ENCODE results near the gene ST6GALNAC2.

Gene ST6GALNAC2

DNA sequence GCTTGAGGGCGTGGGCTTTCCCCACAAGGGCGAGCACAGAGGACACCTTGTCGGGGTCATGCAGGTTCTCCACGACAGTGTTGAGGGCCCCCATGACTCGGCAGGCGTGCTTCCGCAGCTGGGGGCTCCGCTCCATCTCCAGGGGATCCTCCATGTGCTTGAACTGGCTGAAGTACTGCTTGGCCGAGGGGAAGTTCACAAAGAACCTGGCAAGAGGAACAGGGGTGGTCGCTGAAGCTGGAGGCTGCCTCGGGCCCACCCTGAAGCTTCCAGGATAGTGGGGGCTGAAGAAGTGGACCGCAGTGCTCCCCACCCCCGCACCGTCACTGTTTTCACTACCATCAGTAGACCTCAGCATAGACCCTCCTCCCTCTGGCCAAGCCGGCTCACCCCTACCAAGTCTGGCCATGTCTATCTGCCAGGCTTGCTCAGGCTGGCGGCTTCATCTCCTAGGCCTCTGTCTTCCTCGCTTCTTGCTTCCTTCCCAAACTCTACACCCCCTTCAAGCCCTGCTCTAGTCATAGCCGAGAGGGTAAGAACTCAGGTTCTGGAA lies 54.1 kb downstream of the ST6GALNAC2 start:
- no peak overlapping the region for H3K4me3 ChIP-seq (ENCODE audit: low read depth, low read length)
- in situ Hi-C loops (cut with HindIII; ENCODE audit: low sequenced_read_pairs), result no loop called here
- no peak for DNase-seq (ENCODE audit: low read depth, low spot score)
- TF ChIP-seq, protein P1, sequence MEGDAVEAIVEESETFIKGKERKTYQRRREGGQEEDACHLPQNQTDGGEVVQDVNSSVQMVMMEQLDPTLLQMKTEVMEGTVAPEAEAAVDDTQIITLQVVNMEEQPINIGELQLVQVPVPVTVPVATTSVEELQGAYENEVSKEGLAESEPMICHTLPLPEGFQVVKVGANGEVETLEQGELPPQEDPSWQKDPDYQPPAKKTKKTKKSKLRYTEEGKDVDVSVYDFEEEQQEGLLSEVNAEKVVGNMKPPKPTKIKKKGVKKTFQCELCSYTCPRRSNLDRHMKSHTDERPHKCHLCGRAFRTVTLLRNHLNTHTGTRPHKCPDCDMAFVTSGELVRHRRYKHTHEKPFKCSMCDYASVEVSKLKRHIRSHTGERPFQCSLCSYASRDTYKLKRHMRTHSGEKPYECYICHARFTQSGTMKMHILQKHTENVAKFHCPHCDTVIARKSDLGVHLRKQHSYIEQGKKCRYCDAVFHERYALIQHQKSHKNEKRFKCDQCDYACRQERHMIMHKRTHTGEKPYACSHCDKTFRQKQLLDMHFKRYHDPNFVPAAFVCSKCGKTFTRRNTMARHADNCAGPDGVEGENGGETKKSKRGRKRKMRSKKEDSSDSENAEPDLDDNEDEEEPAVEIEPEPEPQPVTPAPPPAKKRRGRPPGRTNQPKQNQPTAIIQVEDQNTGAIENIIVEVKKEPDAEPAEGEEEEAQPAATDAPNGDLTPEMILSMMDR (IDR thresholded peaks at IDR 0.05; ENCODE audit: low read depth, low read length), result no peak

DNA sequence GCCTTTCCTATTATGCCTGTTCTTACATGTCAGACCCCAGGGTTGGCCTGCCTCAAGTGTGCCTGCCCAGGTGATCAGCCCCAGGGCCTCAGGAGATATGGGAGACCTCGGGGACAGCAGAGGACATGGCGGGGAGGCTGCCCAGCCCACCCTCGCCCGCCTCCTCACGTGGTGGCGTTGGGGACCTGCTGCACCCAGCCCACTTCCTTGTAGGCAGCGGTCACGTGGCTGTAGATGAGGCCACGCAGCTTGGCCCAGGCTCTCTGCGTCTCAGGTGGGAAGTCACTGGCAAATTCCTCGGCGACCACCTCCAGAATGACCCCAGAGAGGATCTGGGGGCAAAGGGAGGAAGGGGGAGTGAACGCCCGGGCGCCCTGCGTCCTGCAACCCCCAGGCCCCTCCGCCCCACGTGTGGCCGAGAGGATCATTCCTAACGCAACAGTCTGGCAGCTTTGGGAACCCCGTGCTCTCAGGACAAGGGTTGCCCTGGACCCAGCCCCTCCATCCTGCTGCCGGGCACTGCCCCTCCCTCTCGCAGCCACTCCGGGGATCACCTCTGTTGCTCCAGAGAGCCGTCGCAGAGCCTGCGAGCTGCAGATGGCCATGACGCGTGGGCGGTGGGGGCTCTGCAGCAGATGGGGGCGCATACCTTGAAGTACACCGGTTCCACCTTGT lies 54.7 kb downstream of the ST6GALNAC2 start:
- in situ Hi-C loops (cut with HindIII; ENCODE audit: low sequenced_read_pairs), result no loop called here
- DNase-seq (ENCODE audit: low read depth, low spot score), result no peak
- H3K4me3 ChIP-seq (ENCODE audit: low read depth, low read length), result no peak overlapping the region
- TF ChIP-seq, protein P1 (IDR thresholded peaks at IDR 0.05; ENCODE audit: low read depth, low read length), result no peak

DNA sequence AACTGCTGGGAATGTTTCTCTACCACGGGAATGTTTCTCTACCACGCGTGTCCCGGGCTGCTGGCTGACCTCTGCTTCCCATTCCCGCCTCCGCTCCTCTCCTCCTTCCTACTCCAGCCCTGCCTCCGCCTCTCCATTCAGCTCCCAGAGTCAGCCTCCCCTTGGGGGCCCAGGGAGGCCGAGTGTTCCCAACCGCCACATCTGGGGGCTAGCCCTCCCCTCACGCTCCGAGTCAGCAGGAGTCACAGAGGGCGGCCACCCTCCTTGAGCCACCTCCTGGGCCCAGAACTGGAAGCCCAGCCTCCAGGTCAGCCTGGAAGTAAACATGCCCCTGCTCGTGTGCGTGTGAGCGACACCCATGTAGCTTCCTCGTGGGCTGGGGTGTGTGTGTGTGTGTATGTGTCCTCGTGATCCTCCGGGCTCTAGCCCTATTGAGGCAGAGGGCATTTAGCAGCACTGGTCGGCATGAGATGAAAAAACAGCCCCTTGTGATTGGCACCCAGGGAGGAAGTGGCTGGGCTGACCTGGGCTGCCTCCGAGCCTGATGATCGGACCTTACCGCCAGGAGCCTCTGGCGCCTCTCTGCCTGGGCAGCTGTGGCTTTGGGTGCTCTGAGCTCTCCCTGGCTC lies 55.5 kb downstream of the ST6GALNAC2 start:
- DNase-seq (ENCODE audit: low read depth, low spot score), result no peak
- in situ Hi-C loops (cut with HindIII; ENCODE audit: low sequenced_read_pairs), result no loop called here
- no peak overlapping the region for H3K4me3 ChIP-seq (ENCODE audit: low read depth, low read length)
- TF ChIP-seq, protein P1 (IDR thresholded peaks at IDR 0.05; ENCODE audit: low read depth, low read length), result no peak

DNA sequence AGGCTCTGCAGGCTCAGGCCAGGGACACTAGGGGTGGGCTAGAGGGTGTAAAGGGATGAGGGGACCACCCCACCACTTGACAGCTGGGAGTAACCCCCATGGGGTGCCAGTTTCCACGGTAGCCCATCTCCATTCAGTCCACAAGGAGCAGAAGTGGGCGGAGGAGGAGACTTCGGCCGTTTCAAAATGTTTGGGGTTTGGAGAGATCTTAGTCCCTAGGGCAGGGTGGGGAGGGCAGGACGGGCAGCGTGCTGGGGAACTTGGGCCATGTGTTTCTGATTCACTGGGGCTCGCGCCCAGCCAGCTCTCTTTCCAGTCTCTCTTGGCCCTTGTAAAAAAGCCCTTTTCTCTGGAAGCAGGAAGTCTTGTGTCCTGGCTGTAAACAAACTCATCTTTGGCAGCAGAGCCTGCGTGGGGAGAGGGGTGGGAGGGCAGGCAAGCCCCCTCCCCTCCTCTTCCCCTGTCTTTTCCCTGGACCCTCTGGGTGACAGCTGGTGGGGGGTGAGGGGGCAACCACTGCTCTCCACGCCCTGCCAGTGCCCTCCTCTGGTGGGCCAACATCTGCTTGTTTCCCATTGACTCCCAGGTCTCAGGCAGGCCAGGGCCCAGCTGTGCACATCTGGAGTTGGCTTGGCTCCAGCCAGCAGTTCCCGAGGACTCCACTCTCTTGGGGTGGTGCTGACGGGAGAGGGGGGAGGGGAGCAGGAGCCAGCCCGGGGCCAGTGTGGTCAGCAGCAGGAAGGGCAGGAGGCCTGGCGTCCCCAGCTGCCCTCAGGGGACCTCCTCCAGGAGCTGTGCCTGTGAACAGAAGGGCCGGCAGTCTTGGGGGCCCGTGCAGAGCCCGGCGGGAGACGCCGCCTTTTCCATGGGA lies 56.2 kb downstream of the ST6GALNAC2 start:
- H3K4me3 ChIP-seq (ENCODE audit: low read depth, low read length), result no peak overlapping the region
- peak; percentile 64 for DNase-seq (ENCODE audit: low read depth, low spot score)
- TF ChIP-seq, protein P1 (IDR thresholded peaks at IDR 0.05; ENCODE audit: low read depth, low read length), result no peak
- in situ Hi-C loops (cut with HindIII; ENCODE audit: low sequenced_read_pairs), result no loop called here

DNA sequence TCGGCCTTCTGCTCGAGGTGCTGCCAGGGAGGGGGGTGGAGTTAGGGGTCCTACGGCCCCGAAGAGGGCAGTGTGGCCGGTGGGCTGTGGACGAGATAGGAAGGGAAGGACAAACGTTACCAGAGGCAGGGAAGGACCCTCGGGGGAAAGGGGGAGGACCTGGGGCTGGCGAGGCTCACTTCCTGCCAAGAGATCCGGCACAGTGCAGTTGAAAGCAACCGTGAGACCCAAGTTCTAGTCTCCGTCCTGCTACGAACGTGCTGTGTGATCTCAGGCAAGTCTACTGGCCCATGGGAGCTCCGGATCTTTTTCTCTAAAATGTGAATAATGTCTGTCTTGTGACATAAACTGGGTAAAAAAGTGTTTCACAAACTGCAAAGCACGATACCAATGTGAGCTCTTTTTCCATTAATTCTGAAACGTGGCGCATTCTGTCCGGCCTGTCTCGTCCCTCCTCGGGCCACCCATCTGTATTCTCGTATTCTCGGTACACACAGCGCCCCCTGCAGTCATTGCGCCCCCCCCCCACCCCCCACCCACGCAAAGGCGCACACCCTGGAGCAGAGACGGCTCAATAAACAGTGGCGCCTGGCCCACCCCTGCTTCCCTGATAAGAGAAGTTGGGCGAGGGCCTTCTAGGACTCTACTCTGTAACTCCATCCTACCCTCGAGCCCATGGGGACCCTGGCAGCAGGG lies 57.0 kb downstream of the ST6GALNAC2 start:
- DNase-seq (ENCODE audit: low read depth, low spot score), result no peak
- in situ Hi-C loops (cut with HindIII; ENCODE audit: low sequenced_read_pairs), result no loop called here
- TF ChIP-seq, protein P1 (IDR thresholded peaks at IDR 0.05; ENCODE audit: low read depth, low read length), result no peak
- H3K4me3 ChIP-seq (ENCODE audit: low read depth, low read length), result no peak overlapping the region

DNA sequence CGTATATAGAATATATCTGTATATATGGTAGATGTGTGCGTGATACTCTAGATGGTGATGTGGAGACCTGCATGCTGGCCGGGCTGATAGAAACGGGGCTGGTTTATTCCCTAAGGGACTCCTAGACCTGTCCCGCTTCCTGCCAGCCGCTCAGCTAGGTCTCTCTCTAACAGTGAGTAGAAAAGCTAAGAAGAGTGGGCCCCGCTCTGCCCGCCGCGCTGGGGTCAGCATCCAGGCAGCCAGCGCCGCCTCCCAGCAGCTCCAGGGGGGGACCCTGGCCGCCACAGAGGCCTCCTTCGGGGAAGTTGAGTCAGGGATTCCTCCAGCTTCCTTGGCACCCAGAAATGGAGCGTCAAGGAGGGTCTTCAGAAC lies 57.5 kb downstream of the ST6GALNAC2 start:
- TF ChIP-seq, protein P1 (IDR thresholded peaks at IDR 0.05; ENCODE audit: low read depth, low read length), result no peak
- in situ Hi-C loops (cut with HindIII; ENCODE audit: low sequenced_read_pairs), result no loop called here
- no peak for DNase-seq (ENCODE audit: low read depth, low spot score)
- H3K4me3 ChIP-seq (ENCODE audit: low read depth, low read length), result no peak overlapping the region

All from astrocyte of the spinal cord (primary cell).